HG02763 (cell line): ENCODE measurements around the gene RAE1.
A peak's percentile ranks its signal among the peaks of the same experiment; 100 is the strongest.

Experiments
- ATAC-seq: cut with Tn5 transposase; IDR thresholded peaks from one replicate; pipeline ENCODE4 v1.9.1; 2021; ENCODE audit warnings: mild to moderate bottlenecking, moderate library complexity; ENCODE audit not compliant: unreplicated experiment

Gene RAE1

GRCh38 chr20:57385940-57386339 lies 34.9 kb downstream of the RAE1 start:
- no peak for ATAC-seq

- ATAC-seq = no peak
These were observed 35.7 kb downstream of the RAE1 start for GRCh38 chr20:57386762-57387161.

DNA sequence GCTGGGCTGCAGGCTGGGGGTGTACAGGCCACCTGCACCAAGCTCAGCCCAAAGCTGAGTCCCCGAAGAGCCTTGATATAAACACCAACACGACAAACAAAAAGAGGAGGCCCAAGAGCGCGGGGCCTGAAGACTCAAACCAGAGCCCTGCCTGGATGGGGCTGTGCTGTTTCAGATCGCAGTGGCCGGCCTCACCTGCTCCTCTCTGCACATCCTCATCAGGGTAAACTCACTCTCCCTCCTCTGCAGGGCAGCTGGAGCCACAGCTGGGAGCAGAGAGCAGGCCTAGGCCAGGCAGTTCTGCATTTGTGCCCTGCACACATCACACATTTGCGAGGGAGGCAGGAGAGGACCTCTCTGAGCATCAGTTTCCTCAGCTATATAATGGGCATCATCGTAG lies 36.4 kb downstream of the RAE1 start:
- no peak for ATAC-seq

DNA sequence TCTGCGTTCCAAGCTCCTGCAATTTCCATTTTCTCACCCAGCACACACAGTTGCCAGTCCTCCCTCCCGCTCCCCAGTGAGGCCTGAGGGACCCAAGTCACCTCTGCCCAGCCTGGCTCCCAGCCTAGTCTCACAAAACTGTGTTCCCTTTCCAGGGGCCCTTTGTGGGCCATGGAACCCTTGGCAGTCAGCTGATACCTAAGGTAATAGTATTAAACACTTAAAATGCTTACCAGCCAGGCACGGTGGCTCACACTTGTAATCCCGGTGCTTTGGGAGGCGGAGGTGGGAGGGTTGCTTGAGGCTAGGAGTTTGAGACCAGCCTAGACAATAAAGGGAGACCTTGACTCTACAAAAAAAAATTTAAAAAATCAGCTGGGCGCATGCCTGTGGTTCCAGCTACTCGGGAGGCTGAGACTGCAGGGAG lies 36.9 kb downstream of the RAE1 start:
- ATAC-seq = no peak

GRCh38 chr20:57388953-57389694 lies 38.1 kb downstream of the RAE1 start:
- no peak for ATAC-seq

DNA sequence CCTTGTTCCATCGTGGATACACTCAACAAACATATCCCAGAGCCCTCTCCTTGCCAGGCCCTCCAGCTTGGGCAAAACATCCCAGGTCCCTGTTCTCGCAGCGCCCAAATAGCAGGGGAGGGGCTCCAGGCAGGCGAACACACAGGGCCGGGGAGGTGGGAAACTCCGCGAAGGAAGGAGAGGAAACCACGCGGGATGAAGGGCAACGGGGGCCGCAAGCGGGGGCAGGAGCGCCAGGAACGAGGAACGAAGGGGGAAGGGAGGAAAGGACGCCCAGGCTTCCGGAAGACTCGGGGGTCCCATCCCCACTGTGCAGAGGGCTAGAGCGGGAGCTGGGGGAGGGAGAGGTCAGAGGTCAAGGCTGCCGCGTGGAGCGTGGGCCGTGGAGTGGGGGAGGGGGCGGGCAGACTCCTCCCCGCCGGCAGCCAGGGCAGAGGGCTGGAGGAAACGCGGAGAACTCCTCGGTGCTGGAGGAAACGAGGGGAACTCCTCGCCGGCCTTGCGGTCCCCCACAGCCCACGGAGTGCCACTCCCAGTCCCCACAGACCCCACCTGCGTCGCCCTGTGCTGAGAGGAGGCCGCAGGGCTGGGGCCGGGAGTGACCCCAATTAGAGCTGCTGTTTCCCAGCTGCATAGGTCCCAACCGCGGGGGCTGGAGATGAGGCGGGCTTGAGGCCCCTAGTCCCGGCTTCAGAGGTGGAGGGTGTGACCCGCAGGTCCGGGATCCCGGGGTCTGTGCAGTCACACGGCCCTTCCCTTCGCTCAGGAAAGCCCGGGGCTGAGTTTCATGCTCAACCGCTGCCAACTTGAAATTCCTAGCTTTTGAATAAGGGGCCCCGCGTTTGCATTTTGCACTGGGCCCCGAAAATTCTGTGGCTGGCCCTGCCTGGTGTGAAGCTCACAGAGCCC lies 38.9 kb downstream of the RAE1 start:
- ATAC-seq = no peak

DNA sequence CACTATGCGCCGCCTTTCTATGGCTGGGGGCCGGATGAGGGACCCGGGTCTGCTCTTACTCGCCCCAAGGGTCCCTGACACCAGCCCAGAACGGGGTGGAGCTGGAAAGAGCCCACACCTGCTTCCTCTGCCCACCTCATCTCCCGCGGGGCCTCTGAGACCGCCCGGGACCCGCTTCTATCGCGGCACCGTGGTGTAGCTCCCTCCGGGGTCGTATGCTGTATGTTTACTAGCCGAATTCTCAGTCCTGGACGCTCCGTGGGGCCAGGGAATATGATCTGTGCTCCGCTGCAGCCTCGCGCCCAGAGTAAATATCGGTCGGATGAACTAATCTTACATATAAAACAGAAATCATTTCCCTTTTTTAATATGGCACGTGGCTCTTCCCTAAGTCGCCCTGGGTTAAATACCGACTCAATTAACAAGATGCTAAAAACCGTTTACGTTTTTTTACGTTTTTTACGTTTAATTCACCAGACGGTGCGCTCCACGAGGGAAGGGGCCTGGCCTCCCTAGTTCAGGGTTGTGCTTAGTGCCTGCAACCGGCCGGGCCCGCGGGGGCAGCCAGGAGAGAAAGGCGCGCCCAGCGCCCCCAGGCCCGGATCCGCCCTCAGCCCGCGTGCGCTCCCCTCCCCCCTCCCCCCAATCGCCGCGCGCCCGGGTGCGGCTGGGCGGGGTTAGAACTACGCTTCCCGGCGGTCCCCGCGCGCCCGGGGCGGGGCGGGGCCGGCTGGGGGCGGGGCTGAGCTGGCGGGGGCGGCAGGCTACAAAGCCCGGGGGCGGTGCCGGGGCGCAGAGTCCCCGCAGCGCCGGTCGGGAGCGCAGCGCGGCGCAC lies 39.8 kb downstream of the RAE1 start, which contains the start of gene RBM38:
RBM38 (plus strand) TSS at position 793 of the 835 bp plus-strand sequence. CDS start 186 bp downstream, outside the sequence.
- peak; percentile 62 for ATAC-seq

GRCh38 chr20:57391439-57392301 lies 40.6 kb downstream of the RAE1 start:
- peak; percentile 19 for ATAC-seq

DNA sequence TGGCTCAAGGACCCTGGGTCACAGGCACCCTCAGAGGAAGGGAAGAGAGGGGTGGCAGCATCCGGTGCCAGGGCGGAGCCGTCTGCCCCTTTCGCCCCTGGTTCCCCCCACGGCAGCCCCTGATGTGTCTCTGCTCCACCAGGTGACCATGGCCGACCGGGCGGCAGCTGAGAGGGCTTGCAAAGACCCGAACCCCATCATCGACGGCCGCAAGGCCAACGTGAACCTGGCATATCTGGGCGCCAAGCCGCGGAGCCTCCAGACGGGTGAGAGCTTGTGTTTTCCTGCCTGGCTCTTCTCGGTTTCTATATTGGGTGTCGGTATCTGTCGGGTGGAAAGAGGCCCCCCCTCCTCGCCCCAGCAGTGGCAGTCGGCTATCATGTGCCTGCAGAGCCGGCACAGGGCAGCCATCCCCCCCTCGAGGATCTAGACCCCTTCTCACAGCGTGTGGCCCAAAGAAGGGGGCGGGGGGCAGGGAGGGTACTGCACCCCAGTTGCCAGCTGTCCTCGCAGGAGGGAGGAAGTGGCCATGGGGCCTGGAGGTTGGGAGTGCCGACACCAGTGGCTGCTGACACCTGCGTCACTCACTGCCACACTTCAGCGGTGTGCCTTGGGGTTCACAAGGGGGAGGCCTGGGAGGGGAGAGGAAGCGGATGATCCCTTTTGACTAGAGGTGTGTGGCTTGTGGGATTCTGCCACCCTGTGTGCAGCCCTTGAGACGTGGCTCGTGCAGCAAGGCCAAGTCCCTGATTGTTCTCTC lies 41.6 kb downstream of the RAE1 start:
- ATAC-seq = no peak

- no peak for ATAC-seq
These were observed 42.5 kb downstream of the RAE1 start for GRCh38 chr20:57393321-57394120.

GRCh38 chr20:57394121-57395082 lies 43.3 kb downstream of the RAE1 start:
- ATAC-seq = no peak

GRCh38 chr20:57395111-57395966 lies 44.3 kb downstream of the RAE1 start:
- ATAC-seq = no peak

DNA sequence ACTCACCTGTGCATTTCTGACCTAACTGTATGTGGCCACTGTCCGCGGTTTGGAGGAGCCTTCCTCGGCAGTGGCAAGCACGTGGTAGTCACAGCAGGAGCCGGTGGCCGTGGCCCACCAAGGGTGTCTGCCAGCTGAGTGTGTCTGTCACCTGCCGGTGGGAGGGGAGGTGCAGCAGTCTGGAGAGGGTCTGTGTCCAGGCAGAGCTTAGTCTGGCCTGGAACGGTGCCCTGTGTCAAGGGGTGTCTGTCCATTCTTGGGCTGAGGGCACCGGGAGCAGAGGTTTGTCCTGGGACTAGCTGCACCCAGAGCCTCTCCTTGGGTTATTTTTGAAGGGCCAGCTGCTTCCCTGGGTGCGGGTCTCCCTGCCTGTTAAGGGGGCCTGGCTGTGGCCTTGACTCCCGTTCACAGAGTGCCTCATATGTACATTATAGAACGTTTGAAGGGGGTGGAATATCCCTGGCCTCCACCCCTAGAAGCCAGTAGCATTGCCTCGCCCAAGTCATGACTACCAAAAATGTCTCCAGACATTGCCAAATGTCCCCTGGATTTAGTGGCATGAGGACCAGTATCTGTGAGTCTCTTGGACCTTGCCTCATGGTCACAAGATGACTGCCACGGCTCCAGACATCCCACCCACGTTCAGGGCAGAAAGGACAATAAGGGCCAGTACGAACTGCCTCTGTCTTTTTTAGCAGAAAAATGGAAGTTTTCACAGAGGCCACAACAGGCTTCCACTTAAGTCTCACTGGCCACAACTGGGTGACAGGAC lies 45.3 kb downstream of the RAE1 start:
- no peak for ATAC-seq

GRCh38 chr20:57396984-57397692 lies 46.1 kb downstream of the RAE1 start:
- no peak for ATAC-seq

GRCh38 chr20:57397693-57398108 lies 46.6 kb downstream of the RAE1 start:
- peak; percentile 1 for ATAC-seq
